BE2C (cell line): ENCODE results near the gene ZNF655.
"Not testable (repeated sequence)": the region's sequence is repeated elsewhere in the genome, so short reads cannot be mapped to it uniquely, and the experiment has no call there.

ENCODE experiments used
- DNase-seq: peaks from one replicate; pipeline ENCODE4 v3.0.0-alpha.2; 2020
- H3K27me3 ChIP-seq: fragments of 250-450 bp; sonication (Bioruptor Pico); 2 replicates; pipeline ENCODE4 v1.5.1; 2020; ENCODE audit warnings: mild to moderate bottlenecking
- H3K36me3 ChIP-seq: fragments of 250-450 bp; sonication (Bioruptor Pico); 2 replicates; pipeline ENCODE4 v1.5.1; 2020; ENCODE audit warnings: mild to moderate bottlenecking
- H3K4me1 ChIP-seq: fragments of 250-450 bp; sonication (Bioruptor Pico); 2 replicates; pipeline ENCODE4 v1.5.1; 2020
- H3K4me3 ChIP-seq: 2 replicates; pipeline ENCODE4 v1.5.1; 2011; ENCODE audit warnings: low read depth, low read length
- H3K9me3 ChIP-seq: fragments of 250-450 bp; sonication (Bioruptor Pico); 2 replicates; pipeline ENCODE4 v1.5.1; 2020
- TF ChIP-seq, protein P1 (sequence below): IDR thresholded peaks from 2 replicates; pipeline ENCODE4 v1.5.1; 2012; ENCODE audit warnings: mild to moderate bottlenecking, low read depth, low read length

The ZNF655 gene

GRCh38 chr7:99535667-99536066 lies 22.8 kb upstream of the ZNF655 start:
- DNase-seq: no peak
- peaks cover 6% of the 10 kb centered on the region; the same call in 1 of the 2 replicates for H3K9me3 ChIP-seq

GRCh38 chr7:99539213-99539811 lies 19.1 kb upstream of the ZNF655 start:
- Histone ChIP-seq H3K27me3 (no peaks in the 10 kb centered on the region), H3K9me3 (peaks cover 6% of the 10 kb centered on the region; the same call in 1 of the 2 replicates), H3K4me1 (no peaks in the 10 kb centered on the region), H3K36me3 (no peaks in the 10 kb centered on the region; the same call in 1 of the 2 replicates), H3K4me3 (no peak overlapping the region)
- no peak for DNase-seq
- TF ChIP-seq, protein P1, sequence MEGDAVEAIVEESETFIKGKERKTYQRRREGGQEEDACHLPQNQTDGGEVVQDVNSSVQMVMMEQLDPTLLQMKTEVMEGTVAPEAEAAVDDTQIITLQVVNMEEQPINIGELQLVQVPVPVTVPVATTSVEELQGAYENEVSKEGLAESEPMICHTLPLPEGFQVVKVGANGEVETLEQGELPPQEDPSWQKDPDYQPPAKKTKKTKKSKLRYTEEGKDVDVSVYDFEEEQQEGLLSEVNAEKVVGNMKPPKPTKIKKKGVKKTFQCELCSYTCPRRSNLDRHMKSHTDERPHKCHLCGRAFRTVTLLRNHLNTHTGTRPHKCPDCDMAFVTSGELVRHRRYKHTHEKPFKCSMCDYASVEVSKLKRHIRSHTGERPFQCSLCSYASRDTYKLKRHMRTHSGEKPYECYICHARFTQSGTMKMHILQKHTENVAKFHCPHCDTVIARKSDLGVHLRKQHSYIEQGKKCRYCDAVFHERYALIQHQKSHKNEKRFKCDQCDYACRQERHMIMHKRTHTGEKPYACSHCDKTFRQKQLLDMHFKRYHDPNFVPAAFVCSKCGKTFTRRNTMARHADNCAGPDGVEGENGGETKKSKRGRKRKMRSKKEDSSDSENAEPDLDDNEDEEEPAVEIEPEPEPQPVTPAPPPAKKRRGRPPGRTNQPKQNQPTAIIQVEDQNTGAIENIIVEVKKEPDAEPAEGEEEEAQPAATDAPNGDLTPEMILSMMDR: no peak

More at GRCh38 chr7:99535667-99536066, 22.8 kb upstream of the ZNF655 start:
- TF ChIP-seq, protein P1: no peak
- peaks cover 25% of the 10 kb centered on the region for H3K36me3 ChIP-seq
- H3K27me3 ChIP-seq: no peaks in the 10 kb centered on the region
- no peaks in the 10 kb centered on the region for H3K4me1 ChIP-seq
- no peak overlapping the region for H3K4me3 ChIP-seq

DNA sequence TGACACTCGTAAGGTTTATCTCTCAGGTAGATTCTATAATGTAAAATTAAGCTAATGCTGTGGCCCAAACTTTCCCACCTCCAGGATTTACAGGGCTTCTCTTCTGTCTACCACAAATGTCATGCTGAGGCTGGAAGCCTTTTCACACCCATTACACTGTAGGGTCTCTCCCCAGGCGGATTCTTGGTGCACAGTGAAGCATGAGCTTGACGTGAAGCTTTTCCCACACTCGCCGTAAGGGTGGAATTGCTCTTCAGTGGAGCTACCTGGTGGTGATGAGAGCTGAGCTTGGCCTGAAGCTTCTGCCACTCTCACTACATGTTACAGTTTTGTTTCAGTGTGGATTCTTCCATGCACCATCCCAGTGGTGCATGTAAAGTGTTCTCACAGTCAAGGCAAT lies 17.9 kb upstream of the ZNF655 start:
- TF ChIP-seq, protein P1: no peak
- peaks cover 6% of the 10 kb centered on the region; the same call in 1 of the 2 replicates for H3K9me3 ChIP-seq
- no peaks in the 10 kb centered on the region for H3K4me1 ChIP-seq
- no peak overlapping the region for H3K4me3 ChIP-seq
- H3K27me3 ChIP-seq: no peaks in the 10 kb centered on the region
- DNase-seq: no peak
- H3K36me3 ChIP-seq: no peaks in the 10 kb centered on the region

- Histone ChIP-seq H3K27me3 (no peaks in the 10 kb centered on the region), H3K9me3 (peaks cover 6% of the 10 kb centered on the region; the same call in 1 of the 2 replicates), H3K4me1 (no peaks in the 10 kb centered on the region), H3K4me3 (no peak overlapping the region), H3K36me3 (no peaks in the 10 kb centered on the region)
- DNase-seq: no peak
- TF ChIP-seq, protein P1: no peak
Measured at GRCh38 chr7:99541212-99541611, 17.2 kb upstream of the ZNF655 start.

GRCh38 chr7:99543081-99543671 lies 15.3 kb upstream of the ZNF655 start:
- H3K36me3 ChIP-seq: peaks cover 3% of the 10 kb centered on the region
- DNase-seq: no peak
- no peak overlapping the region for H3K4me3 ChIP-seq
- H3K27me3 ChIP-seq: no peaks in the 10 kb centered on the region
- H3K9me3 ChIP-seq: peaks cover 6% of the 10 kb centered on the region; the same call in 1 of the 2 replicates
- no peaks in the 10 kb centered on the region for H3K4me1 ChIP-seq
- TF ChIP-seq, protein P1: no peak

DNA sequence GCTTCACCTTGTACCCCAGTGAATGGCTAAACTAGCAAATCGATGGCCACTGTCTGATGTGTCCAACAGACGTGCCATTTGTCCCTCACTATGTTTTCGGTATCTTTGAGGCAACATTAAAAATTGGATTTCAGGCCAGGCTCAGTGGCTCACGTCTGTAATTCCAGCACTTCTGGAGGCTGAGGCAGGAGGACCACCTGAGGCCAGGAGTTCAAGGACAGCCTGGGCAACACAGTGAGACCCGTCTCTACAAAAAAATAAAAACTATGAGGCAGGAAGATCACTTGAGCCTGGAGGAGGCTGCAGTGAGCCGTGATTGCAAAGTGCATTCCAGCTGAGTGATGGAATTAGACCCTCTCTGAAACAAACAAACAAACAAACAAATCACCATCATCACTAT lies 14.5 kb upstream of the ZNF655 start:
- Histone ChIP-seq H3K27me3 (no peaks in the 10 kb centered on the region), H3K4me3 (no peak overlapping the region), H3K9me3 (peaks cover 6% of the 10 kb centered on the region; the same call in 1 of the 2 replicates), H3K4me1 (no peaks in the 10 kb centered on the region), H3K36me3 (peaks cover 3% of the 10 kb centered on the region)
- TF ChIP-seq, protein P1: no peak
- no peak for DNase-seq

- DNase-seq, H3K4me3 ChIP-seq: not testable (repeated sequence)
Measured at GRCh38 chr7:99545308-99545707, 13.1 kb upstream of the ZNF655 start.

GRCh38 chr7:99549545-99549944 lies 8.9 kb upstream of the ZNF655 start:
- H3K4me3 ChIP-seq, DNase-seq: not testable (repeated sequence)

More at GRCh38 chr7:99545308-99545707, 13.1 kb upstream of the ZNF655 start:
- H3K27me3 ChIP-seq, H3K9me3 ChIP-seq, H3K4me1 ChIP-seq, H3K36me3 ChIP-seq: not testable (repeated sequence)

More at GRCh38 chr7:99549545-99549944, 8.9 kb upstream of the ZNF655 start:
- H3K36me3 ChIP-seq, H3K9me3 ChIP-seq, H3K27me3 ChIP-seq, H3K4me1 ChIP-seq: not testable (repeated sequence)
